PC-9 (cell line): ENCODE data around the gene F8A1.
"Not testable (repeated sequence)": the region's sequence is repeated elsewhere in the genome, so short reads cannot be mapped to it uniquely, and the experiment has no call there.

Experiments
- CTCF ChIP-seq: fragments of 200-600 bp; sonication (generic); conservative IDR thresholded peaks from 2 replicates; pipeline ENCODE4 v1.6.1; 2017; ENCODE audit warnings: mixed run types, antibody characterized with exemption, mild to moderate bottlenecking, moderate library complexity
- EZH2 ChIP-seq: fragments of 200-600 bp; sonication (generic); IDR thresholded peaks from 2 replicates; pipeline ENCODE4 v1.8.0; 2017; ENCODE audit warnings: antibody characterized with exemption, low read depth

DNA sequence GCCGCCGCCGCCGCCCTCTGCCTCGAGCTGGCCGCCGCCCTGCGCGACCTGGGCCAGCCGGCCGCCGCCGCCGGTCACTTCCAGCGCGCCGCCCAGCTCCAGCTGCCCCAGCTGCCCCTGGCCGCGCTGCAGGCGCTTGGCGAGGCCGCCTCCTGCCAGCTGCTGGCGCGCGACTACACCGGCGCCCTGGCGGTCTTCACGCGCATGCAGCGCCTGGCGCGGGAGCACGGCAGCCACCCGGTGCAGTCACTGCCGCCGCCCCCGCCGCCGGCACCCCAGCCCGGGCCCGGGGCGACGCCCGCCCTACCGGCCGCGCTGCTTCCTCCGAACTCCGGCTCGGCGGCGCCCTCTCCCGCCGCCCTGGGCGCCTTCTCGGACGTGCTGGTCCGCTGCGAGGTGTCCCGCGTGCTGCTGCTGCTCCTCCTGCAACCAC, 650 bp downstream of the F8A1 start:
- TF ChIP-seq CTCF, EZH2: not testable (repeated sequence)
